GM19395 (cell line): ENCODE results near the gene ESYT2.

Experiments used
- ATAC-seq: cut with Tn5 transposase; IDR thresholded peaks from one replicate; pipeline ENCODE4 v1.9.1; 2021; ENCODE audit warnings: mild to moderate bottlenecking, moderate library complexity; ENCODE audit not compliant: unreplicated experiment

ESYT2 gene

GRCh38 chr7:158746957-158747356 is 82.4 kb downstream of the ESYT2 start:
- no peak for ATAC-seq

GRCh38 chr7:158745057-158745715 is 84.1 kb downstream of the ESYT2 start:
- ATAC-seq: no peak

- ATAC-seq: no peak
Measured at GRCh38 chr7:158744070-158744469, 85.2 kb downstream of the ESYT2 start.

GRCh38 chr7:158743219-158743618 is 86.1 kb downstream of the ESYT2 start:
- ATAC-seq: no peak

- no peak for ATAC-seq
Measured at GRCh38 chr7:158742065-158742821, 87.1 kb downstream of the ESYT2 start.

GRCh38 chr7:158741294-158741666 is 88.0 kb downstream of the ESYT2 start:
- ATAC-seq: no peak

GRCh38 chr7:158740657-158741293 is 88.5 kb downstream of the ESYT2 start:
- ATAC-seq: no peak

GRCh38 chr7:158740013-158740656 is 89.2 kb downstream of the ESYT2 start:
- no peak for ATAC-seq

- no peak for ATAC-seq
Measured at GRCh38 chr7:158738841-158739240, 90.5 kb downstream of the ESYT2 start.

GRCh38 chr7:158737064-158737695 is 92.1 kb downstream of the ESYT2 start:
- ATAC-seq: no peak

- no peak for ATAC-seq
Measured at GRCh38 chr7:158735935-158736334, 93.4 kb downstream of the ESYT2 start.

- ATAC-seq: no peak
Measured at GRCh38 chr7:158734861-158735260, 94.4 kb downstream of the ESYT2 start.

- ATAC-seq: no peak
Measured at GRCh38 chr7:158733775-158734494, 95.4 kb downstream of the ESYT2 start.

GRCh38 chr7:158733220-158733519 is 96.1 kb downstream of the ESYT2 start:
- no peak for ATAC-seq

GRCh38 chr7:158732494-158733219 is 96.7 kb downstream of the ESYT2 start:
- no peak for ATAC-seq

- no peak for ATAC-seq
Measured at GRCh38 chr7:158731761-158732160, 97.5 kb downstream of the ESYT2 start.

- no peak for ATAC-seq
Measured at GRCh38 chr7:158730383-158731346, 98.6 kb downstream of the ESYT2 start.

GRCh38 chr7:158729646-158730382 is 99.5 kb downstream of the ESYT2 start:
- ATAC-seq: no peak
